KG1 (cell line): ENCODE results near the gene ATAD5.
"Not testable (repeated sequence)": the region's sequence is repeated elsewhere in the genome, so short reads cannot be mapped to it uniquely, and the experiment has no call there.

Source experiments
- DNase-seq: peaks from one replicate; lab custom pipeline; 2025; lab: John Stamatoyannopoulos, UW

Gene ATAD5

GRCh38 chr17:30824002-30824355 lies 7.8 kb upstream of the ATAD5 start:
- DNase-seq, result no peak

- peak; percentile 71 for DNase-seq
Measured at GRCh38 chr17:30824356-30825145, 7.2 kb upstream of the ATAD5 start, which contains the start of gene CRLF3. Gene CRLF3 (minus strand): TSS chr17:30824692. CDS start chr17:30824651, 41 bp downstream.

GRCh38 chr17:30827082-30827481 lies 4.7 kb upstream of the ATAD5 start:
- DNase-seq, result no peak

- no peak for DNase-seq
Measured at GRCh38 chr17:30829022-30829421, 2.7 kb upstream of the ATAD5 start.

DNA sequence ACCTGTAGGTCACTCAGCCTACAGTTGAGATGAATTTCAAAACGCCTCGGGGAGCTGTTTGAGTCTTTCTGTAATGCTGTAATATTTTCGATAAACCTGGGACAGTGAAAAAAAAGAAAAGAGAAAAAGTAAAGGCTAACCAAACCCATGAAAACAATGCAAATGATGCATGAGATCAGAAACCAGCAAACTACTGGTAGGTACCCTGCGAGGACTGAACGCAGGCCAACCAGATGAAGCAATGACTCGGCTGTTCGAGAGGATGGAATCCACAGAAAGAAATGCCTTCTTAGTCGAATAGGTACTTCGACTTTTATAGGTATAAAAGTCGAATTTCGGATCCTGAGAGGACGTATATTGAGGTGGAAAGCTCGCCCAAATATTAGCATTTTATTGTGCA lies 509 bp upstream of the ATAD5 start:
- peak; percentile 38 for DNase-seq

- DNase-seq, result no peak
Measured at GRCh38 chr17:30832438-30833124, 815 bp downstream of the ATAD5 start.

GRCh38 chr17:30838202-30838807 lies 6.5 kb downstream of the ATAD5 start:
- DNase-seq, result no peak

DNA sequence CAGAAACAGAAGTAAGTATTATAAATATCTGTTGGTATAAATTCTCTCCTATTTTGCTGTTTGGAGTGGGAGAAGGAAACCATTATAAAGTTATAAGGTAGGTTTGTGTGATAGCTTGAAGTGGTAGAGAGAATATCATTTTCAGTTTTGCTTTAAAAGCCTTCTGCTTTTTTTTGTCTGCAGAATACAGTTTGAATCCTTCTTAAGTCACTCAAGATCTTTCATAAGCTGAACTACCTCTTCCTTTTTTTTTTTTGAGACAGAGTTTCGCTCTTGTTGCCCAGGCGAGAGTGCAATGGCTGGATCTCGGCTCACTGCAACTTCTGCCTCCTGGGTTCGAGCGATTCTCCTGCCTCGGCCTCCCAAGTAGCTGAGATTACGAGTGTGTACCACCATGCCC lies 9.0 kb downstream of the ATAD5 start:
- DNase-seq, result no peak

GRCh38 chr17:30848021-30848420 lies 16.3 kb downstream of the ATAD5 start:
- DNase-seq, result no peak

DNA sequence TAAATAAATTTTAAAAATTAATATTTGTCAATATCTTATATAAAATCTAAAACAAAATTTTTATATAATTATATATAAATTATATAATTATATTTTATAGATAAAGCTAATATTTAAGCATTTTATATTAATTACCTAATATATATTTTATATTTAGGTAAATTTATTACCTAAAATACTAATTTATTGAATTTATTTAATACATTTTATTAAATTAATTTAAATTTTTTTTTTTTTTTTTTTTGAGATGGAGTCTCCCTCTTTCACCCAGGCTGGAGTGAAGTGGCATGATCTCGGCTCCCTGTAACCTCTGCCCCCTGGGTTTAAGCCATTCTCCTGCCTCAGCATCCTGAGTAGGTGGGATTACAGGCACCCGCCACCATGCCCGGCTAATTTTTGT lies 22.4 kb downstream of the ATAD5 start:
- no peak for DNase-seq

GRCh38 chr17:30858556-30859250 lies 26.9 kb downstream of the ATAD5 start:
- no peak for DNase-seq

GRCh38 chr17:30864636-30865035 lies 32.9 kb downstream of the ATAD5 start:
- DNase-seq, result no peak

GRCh38 chr17:30869005-30869404 lies 37.2 kb downstream of the ATAD5 start:
- no peak for DNase-seq

GRCh38 chr17:30886187-30886586 lies 54.4 kb downstream of the ATAD5 start:
- no peak for DNase-seq

DNA sequence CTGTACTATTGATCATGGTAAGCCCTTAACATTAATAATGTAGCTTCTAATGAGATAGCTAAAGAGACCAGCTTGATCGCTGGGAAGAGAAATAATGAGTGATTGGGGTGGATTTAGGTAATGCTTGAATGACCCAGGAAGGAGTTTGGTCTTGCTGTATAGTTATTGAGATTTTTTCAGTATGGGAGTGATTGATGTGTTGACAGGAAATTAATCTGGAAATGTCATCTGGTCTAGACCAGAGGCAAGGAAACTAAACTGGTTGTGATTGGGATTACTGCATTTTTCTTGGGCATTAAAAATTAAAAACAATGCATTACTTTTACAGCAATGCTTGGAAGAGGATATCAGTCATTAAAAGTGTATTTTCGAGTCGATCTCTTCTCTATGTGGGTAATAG lies 62.5 kb downstream of the ATAD5 start:
- no peak for DNase-seq

DNA sequence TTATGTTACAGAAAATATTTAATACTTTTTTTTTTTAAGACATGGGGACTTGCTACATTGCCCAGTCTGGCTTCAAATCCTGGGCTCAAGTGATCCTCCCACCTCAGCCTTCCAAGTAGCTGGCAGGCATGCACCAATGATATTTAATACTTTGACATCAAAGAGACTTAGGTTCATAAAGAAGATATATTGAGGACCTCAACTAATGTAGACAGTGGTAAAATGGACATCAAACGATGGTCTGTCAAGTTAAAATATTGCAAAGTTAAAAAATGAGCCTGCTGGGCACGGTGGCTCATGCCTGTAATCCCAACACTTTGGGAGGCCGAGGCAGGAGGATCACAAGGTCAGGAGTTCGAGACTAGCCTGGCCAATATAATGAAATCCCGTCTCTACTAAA lies 65.5 kb downstream of the ATAD5 start:
- no peak for DNase-seq

DNA sequence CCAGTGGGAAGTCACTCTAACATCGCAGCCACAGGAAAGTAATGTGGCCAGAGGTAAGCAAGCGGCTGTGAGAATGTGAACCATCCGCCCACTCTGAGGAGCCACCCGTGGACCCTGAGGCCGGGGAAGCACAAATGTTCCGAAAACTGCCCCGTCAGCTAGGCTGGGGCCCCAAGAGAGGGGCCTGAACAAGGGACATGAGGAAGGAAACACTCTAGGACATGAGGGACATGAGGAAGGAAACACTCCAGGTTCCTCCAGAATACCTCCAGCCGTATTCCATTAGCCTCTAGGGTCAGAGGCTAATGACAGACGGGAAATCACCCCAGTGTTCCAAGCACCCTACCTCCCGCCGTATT lies 74.0 kb downstream of the ATAD5 start:
- no peak for DNase-seq

GRCh38 chr17:30906101-30906911 lies 74.5 kb downstream of the ATAD5 start, which contains the start of gene TEFM:
Gene TEFM (minus strand): TSS chr17:30906238. CDS start chr17:30906198, 40 bp downstream.
- peak; percentile 54 for DNase-seq

- no peak for DNase-seq
Measured at GRCh38 chr17:30908717-30909420, 77.1 kb downstream of the ATAD5 start.

GRCh38 chr17:30910151-30910550 lies 78.4 kb downstream of the ATAD5 start:
- DNase-seq, result not testable (repeated sequence)

GRCh38 chr17:30913955-30914354 lies 82.2 kb downstream of the ATAD5 start:
- DNase-seq, result no peak
